Lung (tissue), 12 donors: ENCODE data around the gene MOB4. TPM values are rescaled to one million over a fixed set of nuclear protein-coding genes. Genes with fewer than 3 reads are reported as not detected.

Experiments used
- ATAC-seq: fragments of 200-7000 bp; cut with Tn5 transposase; one replicate; pipeline ENCODE4 v1.9.1; 2020; ENCODE audit warnings: moderate number of reproducible peaks; ENCODE audit not compliant: insufficient read depth, low FRiP score
- DNase-seq, 3 donors: peaks; one replicate each; pipeline ENCODE4 v3.0.0-alpha.2; 2013 to 2017
- H3K27ac ChIP-seq, 2 donors: one replicate each; pipeline ENCODE4 v1.5.1; 2013; ENCODE audit warnings: mild to moderate bottlenecking in 2 of 2, moderate library complexity in 2 of 2, control low read depth in 1 of 2, inconsistent platforms in 1 of 2, low read depth in 1 of 2, low read length in 1 of 2
- H3K27me3 ChIP-seq, 3 donors: one replicate each; pipeline ENCODE4 v1.5.1; 2013; ENCODE audit warnings: low read length in 2 of 3; ENCODE audit not compliant: control insufficient read depth in 3 of 3, insufficient read depth in 3 of 3
- H3K36me3 ChIP-seq, 4 donors: one replicate each; pipeline ENCODE4 v1.5.1; 2013; ENCODE audit warnings: low read length in 4 of 4, mild to moderate bottlenecking in 1 of 4, moderate library complexity in 1 of 4; ENCODE audit not compliant: control insufficient read depth in 4 of 4, insufficient read depth in 4 of 4
- H3K4me1 ChIP-seq, 5 donors: one replicate each; pipeline ENCODE4 v1.5.1; 2013; ENCODE audit warnings: low read length in 5 of 5, mild to moderate bottlenecking in 2 of 5, moderate library complexity in 1 of 5; ENCODE audit not compliant: control insufficient read depth in 5 of 5, insufficient read depth in 5 of 5
- H3K4me3 ChIP-seq: one replicate; pipeline ENCODE4 v1.5.1; 2013; ENCODE audit warnings: mild to moderate bottlenecking, control low read depth, moderate library complexity
- H3K9ac ChIP-seq, 2 donors: one replicate each; pipeline ENCODE4 v1.5.1; 2013; ENCODE audit warnings: low read length in 2 of 2, control low read depth in 1 of 2; ENCODE audit not compliant: insufficient read depth in 1 of 2
- H3K9me3 ChIP-seq, 4 donors: one replicate each; pipeline ENCODE4 v1.5.1; 2013; ENCODE audit warnings: low read length in 3 of 4, mild to moderate bottlenecking in 1 of 4, moderate library complexity in 1 of 4; ENCODE audit not compliant: control insufficient read depth in 4 of 4, insufficient read depth in 3 of 4
- CTCF ChIP-seq: IDR thresholded peaks from 2 replicates; pipeline ENCODE4 v1.5.1; 2012; ENCODE audit warnings: mild to moderate bottlenecking; ENCODE audit errors: control extremely low read depth, extremely low read depth
- WGBS, 2 donors: extraction: QIAGEN DNeasy Blood & Tissue Kit; methylation state at CpG; one replicate each; pipeline ENCODE4 v1.1.7; 2013; 5-methylcytosine and 5-hydroxymethylcytosine counted together
- polyA plus RNA-seq, 2 donors: library from polyadenylated mRNA; stranded (reverse); fragments of 200-250 nt; gene quantifications; one replicate each; pipeline ENCODE4 v1.2.1, GENCODE V29; 2013
- total RNA-seq, 2 donors: library from RNA; depleted of rRNA in 1 of 2; stranded (reverse); fragments of >200 nt in 1 of 2; gene quantifications; one replicate each; pipeline ENCODE4 v1.2.1, GENCODE V29; 2014 to 2021
- donor health status: control.
- donor health status: control.
- donor health status: Bipolar disorder and iron deficiency.
- donor health status: healthy.
- donor health status: DM: yes; HTN: yes; CAD: no.

The MOB4 gene
- total and polyA plus RNA-seq, 4 donors, result 18.9 to 48.1 (median 26.0) TPM

- H3K27ac ChIP-seq, result no peak overlapping the region
- DNase-seq (no peak), ATAC-seq (no peak)
- H3K4me1 ChIP-seq, result peaks cover 0 to 7% (median 0%) of the 10 kb centered on the region in 5 donors
- no peak for TF ChIP-seq CTCF
- H3K4me3 ChIP-seq, result no peak overlapping the region
- no peaks in the 10 kb centered on the region for H3K27me3 ChIP-seq
- WGBS, 2 donors, result 95% methylated on average over 32 of the region's 32 CpGs
- no peaks in the 10 kb centered on the region for H3K9me3 ChIP-seq
- no peak overlapping the region for H3K9ac ChIP-seq
- H3K36me3 ChIP-seq, result peaks cover 2 to 22% (median 11%) of the 10 kb centered on the region in 4 donors
Measured at GRCh38 chr2:197591339-197592072, 75.6 kb downstream of the MOB4 start.

GRCh38 chr2:197596766-197597165 lies 80.9 kb downstream of the MOB4 start:
- Histone ChIP-seq H3K9me3 (no peaks in the 10 kb centered on the region), H3K4me1 (peaks cover 0 to 2% (median 0%) of the 10 kb centered on the region in 5 donors), H3K4me3 (no peak overlapping the region), H3K9ac (no peak overlapping the region), H3K27ac (no peak overlapping the region), H3K27me3 (no peaks in the 10 kb centered on the region), H3K36me3 (peaks cover 0 to 14% (median 7%) of the 10 kb centered on the region in 4 donors)
- DNase-seq, result no peak
- TF ChIP-seq CTCF, result no peak
- 79 to 88% methylated on average over 1 of the region's 1 CpG for WGBS, 2 donors
- no peak for ATAC-seq

- Histone ChIP-seq H3K9me3 (no peaks in the 10 kb centered on the region), H3K4me1 (no peaks in the 10 kb centered on the region), H3K27ac (no peak overlapping the region), H3K27me3 (no peaks in the 10 kb centered on the region), H3K4me3 (no peak overlapping the region), H3K36me3 (peaks cover 0 to 14% (median 7%) of the 10 kb centered on the region in 4 donors), H3K9ac (no peak overlapping the region)
- whole genome bisulfite sequencing, 2 donors, result 93 to 98% methylated on average over 4 of the region's 4 CpGs
- DNase-seq, result no peak
- ATAC-seq, result no peak
- no peak for TF ChIP-seq CTCF
Measured at GRCh38 chr2:197597166-197597565, 81.3 kb downstream of the MOB4 start.
